ENCODE data around the gene ALAS1.
"Not testable (repeated sequence)": the region's sequence is repeated elsewhere in the genome, so short reads cannot be mapped to it uniquely, and the experiment has no call there.

Gene ALAS1

GRCh38 chr3:52197842-52198625 lies at the start of gene ALAS1:
Gene ALAS1 (plus strand): TSS chr3:52198160. CDS start chr3:52199242, 1,082 bp downstream.
- peak; percentile 90 for DNase-seq

- no peak for DNase-seq
Measured at GRCh38 chr3:52149021-52149420, 48.9 kb upstream of the ALAS1 start.

- no peak for DNase-seq
Measured at GRCh38 chr3:52149726-52150125, 48.2 kb upstream of the ALAS1 start.

- no peak for DNase-seq
Measured at GRCh38 chr3:52150357-52150756, 47.6 kb upstream of the ALAS1 start.

GRCh38 chr3:52150860-52151259 lies 47.1 kb upstream of the ALAS1 start:
- DNase-seq, result no peak

- not testable (repeated sequence) for DNase-seq
Measured at GRCh38 chr3:52151991-52152390, 46.0 kb upstream of the ALAS1 start.

- DNase-seq, result no peak
Measured at GRCh38 chr3:52153389-52154096, 44.4 kb upstream of the ALAS1 start.

GRCh38 chr3:52154135-52155094 lies 43.5 kb upstream of the ALAS1 start, which contains the start of gene POC1A:
Gene POC1A (minus strand): TSS chr3:52154423. CDS start chr3:52154372, 51 bp downstream.
- peak; percentile 80 for DNase-seq

- no peak for DNase-seq
Measured at GRCh38 chr3:52155912-52156311, 42.0 kb upstream of the ALAS1 start.

GRCh38 chr3:52159503-52159902 lies 38.5 kb upstream of the ALAS1 start:
- DNase-seq, result no peak

GRCh38 chr3:52162250-52162872 lies 35.6 kb upstream of the ALAS1 start:
- DNase-seq, result no peak

GRCh38 chr3:52167240-52167639 lies 30.7 kb upstream of the ALAS1 start:
- DNase-seq, result no peak

GRCh38 chr3:52170217-52170616 lies 27.7 kb upstream of the ALAS1 start:
- not testable (repeated sequence) for DNase-seq

- DNase-seq, result no peak
Measured at GRCh38 chr3:52171514-52172261, 26.3 kb upstream of the ALAS1 start.

- no peak for DNase-seq
Measured at GRCh38 chr3:52172262-52172757, 25.6 kb upstream of the ALAS1 start.

GRCh38 chr3:52173101-52173500 lies 24.9 kb upstream of the ALAS1 start:
- no peak for DNase-seq

GRCh38 chr3:52174896-52175295 lies 23.1 kb upstream of the ALAS1 start:
- DNase-seq, result no peak

- DNase-seq, result no peak
Measured at GRCh38 chr3:52175416-52176179, 22.4 kb upstream of the ALAS1 start.

- DNase-seq, result no peak
Measured at GRCh38 chr3:52176180-52176752, 21.7 kb upstream of the ALAS1 start.

GRCh38 chr3:52176951-52177700 lies 20.8 kb upstream of the ALAS1 start:
- no peak for DNase-seq

All from activated effector memory CD4-positive, alpha-beta T cell treated with Interleukin-2 at 50 U/mL for 16 hours (primary cell).